Vagina (tissue), 2 donors: ENCODE measurements around the gene ALDH8A1. TPM values are rescaled to one million over a fixed set of nuclear protein-coding genes. Genes with fewer than 3 reads are reported as not detected.

Source experiments
- DNase-seq, 2 donors: peaks; one replicate each; pipeline ENCODE4 v3.0.0-alpha.2; 2017; ENCODE audit errors: extremely low spot score in 2 of 2
- H3K27ac ChIP-seq: fragments of 200-600 bp; sonication (generic); one replicate; pipeline ENCODE4 v1.5.1; 2019
- H3K27me3 ChIP-seq: fragments of 200-600 bp; sonication (generic); one replicate; pipeline ENCODE4 v1.5.1; 2019
- H3K36me3 ChIP-seq, 2 donors: fragments of 200-600 bp; sonication (generic); one replicate each; pipeline ENCODE4 v1.5.1; 2017 to 2019
- H3K4me1 ChIP-seq: fragments of 200-600 bp; sonication (generic); one replicate; pipeline ENCODE4 v1.5.1; 2019
- H3K4me3 ChIP-seq, 2 donors: fragments of 200-600 bp; sonication (generic); 1 replicate in 1 of 2; 2 replicates in 1 of 2; pipeline ENCODE4 v1.5.1; 2016 to 2019
- H3K9me3 ChIP-seq: fragments of 200-600 bp; sonication (generic); one replicate; pipeline ENCODE4 v1.5.1; 2019
- POLR2A ChIP-seq, 2 donors: fragments of 450-650 bp; IDR thresholded peaks; one replicate each; pipeline ENCODE4 v1.6.1; 2017; ENCODE audit warnings: antibody characterized with exemption in 2 of 2, mild to moderate bottlenecking in 2 of 2, moderate library complexity in 2 of 2
- POLR2AphosphoS5 ChIP-seq, 2 donors: sonication (generic); formaldehyde crosslinking; IDR thresholded peaks; one replicate each; pipeline ENCODE4 v1.9.0; 2017; ENCODE audit warnings: antibody characterized with exemption in 2 of 2, mild to moderate bottlenecking in 2 of 2, low read depth in 1 of 2; ENCODE audit not compliant: insufficient read depth in 1 of 2
- intact Hi-C: fragments of 100-400 bp; cut with DNase I; formaldehyde crosslinking; loops from one replicate; pipeline ENCODE4 v1.15.1; 2023
- total RNA-seq: library from RNA; depleted of rRNA; stranded (reverse); fragments of >200 nt; gene quantifications from one replicate; pipeline ENCODE4 v1.2.3, GENCODE V29; 2016
- TF ChIP-seq, protein P1 (sequence below), 3 experiments: fragments of 450-650 bp in 2 of 3; fragments of 200-600 bp in 1 of 3; sonication (generic) in 1 of 3; IDR thresholded peaks; one replicate each; pipeline ENCODE4 v1.5.1; 2017 to 2019; ENCODE audit warnings: antibody characterized with exemption in 3 of 3, mild to moderate bottlenecking in 2 of 3, moderate library complexity in 2 of 3

ALDH8A1 gene
- total RNA-seq, 1 donor from 2014 or later: not detected

- Histone ChIP-seq H3K27ac (no peak overlapping the region), H3K36me3 (peaks cover 0 to 35% of the 10 kb centered on the region in 2 donors), H3K4me3 (no peak overlapping the region), H3K4me1 (no peaks in the 10 kb centered on the region), H3K27me3 (no peaks in the 10 kb centered on the region), H3K9me3 (no peaks in the 10 kb centered on the region)
- intact Hi-C loops: no loop called here
- no peak for DNase-seq
- TF ChIP-seq POLR2A (IDR thresholded peaks at IDR 0.05): no peak
- TF ChIP-seq, protein P1, sequence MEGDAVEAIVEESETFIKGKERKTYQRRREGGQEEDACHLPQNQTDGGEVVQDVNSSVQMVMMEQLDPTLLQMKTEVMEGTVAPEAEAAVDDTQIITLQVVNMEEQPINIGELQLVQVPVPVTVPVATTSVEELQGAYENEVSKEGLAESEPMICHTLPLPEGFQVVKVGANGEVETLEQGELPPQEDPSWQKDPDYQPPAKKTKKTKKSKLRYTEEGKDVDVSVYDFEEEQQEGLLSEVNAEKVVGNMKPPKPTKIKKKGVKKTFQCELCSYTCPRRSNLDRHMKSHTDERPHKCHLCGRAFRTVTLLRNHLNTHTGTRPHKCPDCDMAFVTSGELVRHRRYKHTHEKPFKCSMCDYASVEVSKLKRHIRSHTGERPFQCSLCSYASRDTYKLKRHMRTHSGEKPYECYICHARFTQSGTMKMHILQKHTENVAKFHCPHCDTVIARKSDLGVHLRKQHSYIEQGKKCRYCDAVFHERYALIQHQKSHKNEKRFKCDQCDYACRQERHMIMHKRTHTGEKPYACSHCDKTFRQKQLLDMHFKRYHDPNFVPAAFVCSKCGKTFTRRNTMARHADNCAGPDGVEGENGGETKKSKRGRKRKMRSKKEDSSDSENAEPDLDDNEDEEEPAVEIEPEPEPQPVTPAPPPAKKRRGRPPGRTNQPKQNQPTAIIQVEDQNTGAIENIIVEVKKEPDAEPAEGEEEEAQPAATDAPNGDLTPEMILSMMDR (IDR thresholded peaks at IDR 0.05): no peak
- no peak for TF ChIP-seq POLR2AphosphoS5 (IDR thresholded peaks at IDR 0.05; ENCODE audit: insufficient read depth in 1 of 2, low read depth in 1 of 2)
Measured at GRCh38 chr6:134982161-134982560, 32.3 kb upstream of the ALDH8A1 start.

DNA sequence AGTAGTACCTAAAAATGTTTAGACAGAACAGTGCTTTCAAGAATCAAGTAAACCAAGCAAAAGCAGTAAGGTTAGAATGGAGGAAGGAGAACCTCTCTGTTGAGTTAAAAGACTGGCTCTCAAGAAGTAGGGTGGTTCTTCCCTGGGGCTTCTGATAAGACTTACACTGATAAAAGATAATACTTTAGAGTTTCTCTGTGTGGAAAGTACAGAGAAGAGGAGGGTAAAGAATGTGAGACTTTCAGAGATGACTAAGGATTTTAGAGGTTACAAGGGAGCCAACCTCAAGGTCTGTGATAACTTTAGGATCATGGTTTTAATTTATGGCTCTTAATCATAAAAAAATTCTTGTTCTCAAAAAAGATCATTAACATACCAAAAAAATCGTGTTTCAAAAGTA, 30.9 kb upstream of the ALDH8A1 start:
- Histone ChIP-seq H3K4me3 (no peak overlapping the region), H3K9me3 (no peaks in the 10 kb centered on the region), H3K36me3 (peaks cover 0 to 35% of the 10 kb centered on the region in 2 donors), H3K27me3 (no peaks in the 10 kb centered on the region), H3K27ac (no peak overlapping the region), H3K4me1 (no peaks in the 10 kb centered on the region)
- intact Hi-C loops: no loop called here
- TF ChIP-seq POLR2AphosphoS5 (IDR thresholded peaks at IDR 0.05; ENCODE audit: insufficient read depth in 1 of 2, low read depth in 1 of 2) (no peak), POLR2A (IDR thresholded peaks at IDR 0.05) (no peak)
- TF ChIP-seq, protein P1 (IDR thresholded peaks at IDR 0.05): no peak
- no peak for DNase-seq

DNA sequence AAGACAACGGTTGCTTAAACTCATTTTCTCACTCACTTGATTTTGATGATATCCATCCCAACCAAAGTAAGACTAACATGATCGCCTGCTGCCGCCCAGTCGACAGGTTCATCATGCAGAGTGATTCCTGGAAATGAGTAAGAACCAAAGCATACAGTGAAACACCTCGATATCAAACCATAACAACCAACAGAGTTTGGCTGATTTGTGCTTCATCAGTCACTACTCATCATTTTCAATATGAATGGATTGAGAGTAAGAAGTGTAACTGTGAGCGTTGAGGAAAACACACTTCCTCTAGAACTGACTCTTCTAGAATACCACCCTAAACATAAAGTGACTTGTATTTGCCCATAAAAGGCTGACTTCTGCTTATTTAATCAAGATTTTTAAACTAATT, 29.2 kb upstream of the ALDH8A1 start:
- no peak overlapping the region for H3K27ac ChIP-seq
- DNase-seq: no peak
- intact Hi-C loops: no loop called here
- no peak overlapping the region for H3K4me3 ChIP-seq
- peaks cover 0 to 27% of the 10 kb centered on the region in 2 donors for H3K36me3 ChIP-seq
- no peaks in the 10 kb centered on the region for H3K4me1 ChIP-seq
- no peaks in the 10 kb centered on the region for H3K9me3 ChIP-seq
- H3K27me3 ChIP-seq: no peaks in the 10 kb centered on the region
- TF ChIP-seq, protein P1 (IDR thresholded peaks at IDR 0.05): no peak
- TF ChIP-seq POLR2A (IDR thresholded peaks at IDR 0.05): no peak
- no peak for TF ChIP-seq POLR2AphosphoS5 (IDR thresholded peaks at IDR 0.05; ENCODE audit: insufficient read depth in 1 of 2, low read depth in 1 of 2)

GRCh38 chr6:134974370-134974769, 24.5 kb upstream of the ALDH8A1 start:
- no peak for DNase-seq
- Histone ChIP-seq H3K36me3 (peaks cover 0 to 9% of the 10 kb centered on the region in 2 donors), H3K27me3 (no peaks in the 10 kb centered on the region), H3K27ac (no peak overlapping the region), H3K4me3 (no peak overlapping the region), H3K9me3 (no peaks in the 10 kb centered on the region), H3K4me1 (no peaks in the 10 kb centered on the region)
- intact Hi-C loops: no loop called here
- TF ChIP-seq POLR2A (IDR thresholded peaks at IDR 0.05) (no peak), POLR2AphosphoS5 (IDR thresholded peaks at IDR 0.05; ENCODE audit: insufficient read depth in 1 of 2, low read depth in 1 of 2) (no peak)
- TF ChIP-seq, protein P1 (IDR thresholded peaks at IDR 0.05): no peak

GRCh38 chr6:134967711-134968110, 17.8 kb upstream of the ALDH8A1 start:
- peaks cover 0 to 13% of the 10 kb centered on the region in 2 donors for H3K36me3 ChIP-seq
- intact Hi-C loops: no loop called here
- H3K9me3 ChIP-seq: no peaks in the 10 kb centered on the region
- H3K4me3 ChIP-seq: no peak overlapping the region
- no peak for DNase-seq
- TF ChIP-seq POLR2AphosphoS5 (IDR thresholded peaks at IDR 0.05; ENCODE audit: insufficient read depth in 1 of 2, low read depth in 1 of 2) (no peak), POLR2A (IDR thresholded peaks at IDR 0.05) (no peak)
- TF ChIP-seq, protein P1 (IDR thresholded peaks at IDR 0.05): no peak
- H3K27ac ChIP-seq: no peak overlapping the region
- H3K4me1 ChIP-seq: peaks cover 10% of the 10 kb centered on the region
- no peaks in the 10 kb centered on the region for H3K27me3 ChIP-seq
